Mesodermal cell (in vitro differentiated cells): ENCODE data around the gene DEK.

Source experiments
- H3K27ac ChIP-seq: 2 replicates; pipeline ENCODE4 v1.7.0; 2013; ENCODE audit warnings: mild to moderate bottlenecking, low read depth, low read length, moderate library complexity; ENCODE audit not compliant: severe bottlenecking
- H3K36me3 ChIP-seq: 2 replicates; pipeline ENCODE4 v1.7.1; 2013; ENCODE audit warnings: mild to moderate bottlenecking, low read length, moderate library complexity; ENCODE audit not compliant: control insufficient read depth, insufficient read depth
- H3K4me1 ChIP-seq: one replicate; pipeline ENCODE4 v1.7.1; 2013; ENCODE audit warnings: mild to moderate bottlenecking, low read length; ENCODE audit not compliant: insufficient read depth, control insufficient read depth, poor library complexity, severe bottlenecking
- H3K4me3 ChIP-seq: 2 replicates; pipeline ENCODE4 v1.7.0; 2013; ENCODE audit warnings: low read length, control low read depth, mild to moderate bottlenecking; ENCODE audit not compliant: insufficient read depth, poor library complexity, severe bottlenecking; ENCODE audit errors: extremely low read depth
- H3K9me3 ChIP-seq: 2 replicates; pipeline ENCODE4 v1.7.1; 2013; ENCODE audit warnings: mild to moderate bottlenecking, low read length, moderate library complexity; ENCODE audit not compliant: control insufficient read depth
- WGBS, 2 experiments: methylation state at CpG; one replicate each; pipeline ENCODE4 v1.1.5; 2013; ENCODE audit warnings: missing lambda C conversion rate in 2 of 2; ENCODE audit not compliant: insufficient coverage in 2 of 2; 5-methylcytosine and 5-hydroxymethylcytosine counted together

DEK gene

DNA sequence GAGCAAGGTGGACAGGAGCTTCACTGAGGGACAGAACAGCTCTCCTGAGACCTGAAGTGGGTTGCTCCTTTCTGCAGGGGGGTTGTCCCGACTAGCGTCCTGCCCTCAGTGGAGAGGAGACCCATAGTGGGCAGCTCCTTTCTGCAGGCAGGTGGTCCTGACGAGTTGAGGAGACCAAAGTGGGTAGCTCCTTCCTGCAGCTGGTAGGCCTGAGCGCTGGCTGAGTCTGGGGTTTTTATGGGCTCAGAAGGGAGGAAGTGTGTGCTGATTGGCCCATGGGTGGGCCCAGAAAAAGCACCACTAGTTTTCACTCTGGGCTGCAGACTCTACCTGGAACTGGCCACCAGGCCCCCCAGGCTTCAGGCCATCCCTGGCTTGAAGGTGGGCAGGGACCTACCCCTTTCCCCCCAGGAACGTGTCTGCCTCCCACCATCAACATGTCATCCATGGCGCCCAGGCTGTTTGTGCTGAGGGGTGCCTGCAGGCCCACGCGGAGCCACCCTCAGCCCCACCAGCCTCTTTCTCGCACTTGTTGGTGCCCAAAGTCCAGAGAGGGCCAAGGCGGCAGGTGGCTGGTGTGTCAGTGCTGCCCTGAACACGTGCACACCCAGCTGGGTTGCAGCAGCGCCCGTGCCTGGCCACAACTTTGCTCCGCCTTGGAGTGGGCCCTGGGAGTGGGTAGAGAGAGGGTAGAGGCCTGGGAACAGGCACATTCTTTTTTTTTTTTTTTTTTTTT is 1.6 kb upstream of the DEK start:
- H3K27ac ChIP-seq, result no peak overlapping the region
- peaks cover 11% of the 10 kb centered on the region for H3K9me3 ChIP-seq
- 96 to 97% methylated on average over 5 to 13 of the region's 14 CpGs for WGBS, 2 experiments
- peaks cover 19% of the 10 kb centered on the region for H3K36me3 ChIP-seq
- no peak overlapping the region for H3K4me3 ChIP-seq
- H3K4me1 ChIP-seq, result peaks cover 13% of the 10 kb centered on the region

GRCh38 chr6:18264923-18265377 is 620 bp upstream of the DEK start:
- H3K36me3 ChIP-seq, result peaks cover 27% of the 10 kb centered on the region
- peaks cover 20% of the 10 kb centered on the region for H3K4me1 ChIP-seq
- H3K9me3 ChIP-seq, result peaks cover 11% of the 10 kb centered on the region
- 3 to 12% methylated on average over 6 to 9 of the region's 11 CpGs for WGBS, 2 experiments
- peak overlapping the region; percentile 95 for H3K4me3 ChIP-seq
- peak overlapping the region; percentile 77 for H3K27ac ChIP-seq

- Histone ChIP-seq H3K4me3 (peak overlapping the region; percentile 95), H3K27ac (peak overlapping the region; percentile 95), H3K9me3 (peaks cover 11% of the 10 kb centered on the region), H3K36me3 (peaks cover 36% of the 10 kb centered on the region), H3K4me1 (peaks cover 20% of the 10 kb centered on the region)
- WGBS, 2 experiments, result 0 to 1% methylated on average over 27 to 37 of the region's 50 CpGs
Observed at GRCh38 chr6:18263418-18264218, 712 bp downstream of the DEK start.

DNA sequence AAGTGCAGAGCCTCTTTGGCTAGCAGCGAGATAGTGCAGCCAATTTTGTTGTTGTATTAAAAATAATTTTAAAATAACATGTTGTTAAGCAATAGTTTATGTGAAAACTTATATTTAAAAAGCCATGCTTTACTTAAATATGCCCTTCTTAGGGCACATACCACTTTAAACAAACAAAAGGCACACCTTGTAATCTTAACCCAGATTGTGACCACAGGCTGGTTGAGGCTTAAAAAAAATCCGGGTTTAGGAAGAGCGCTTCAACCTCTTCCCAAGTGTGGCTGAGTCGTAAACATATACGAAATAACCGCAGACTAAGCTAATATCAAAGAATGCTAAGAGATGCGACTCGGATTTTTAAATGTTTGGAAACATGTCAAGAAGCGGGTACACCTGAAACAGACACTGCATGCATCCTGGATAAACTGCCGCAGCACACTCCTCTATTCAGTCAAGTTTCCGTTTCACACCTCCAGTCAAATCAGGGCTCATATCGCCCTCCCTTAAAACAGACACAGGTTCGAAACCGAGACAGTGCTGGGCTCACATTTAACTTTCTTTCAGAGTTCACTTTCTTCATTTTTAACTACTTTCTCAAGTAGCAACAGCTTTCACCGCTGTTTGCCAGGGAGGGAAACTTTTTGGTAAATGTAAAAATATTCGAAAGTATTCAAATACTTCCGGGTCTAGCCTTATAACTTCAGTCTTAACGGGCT is 1.5 kb downstream of the DEK start:
- Histone ChIP-seq H3K4me1 (peaks cover 20% of the 10 kb centered on the region), H3K4me3 (peak overlapping the region; percentile 95), H3K27ac (peak overlapping the region; percentile 10), H3K9me3 (peaks cover 11% of the 10 kb centered on the region), H3K36me3 (peaks cover 36% of the 10 kb centered on the region)
- WGBS, 2 experiments, result 3 to 5% methylated on average over 11 to 13 of the region's 18 CpGs

DNA sequence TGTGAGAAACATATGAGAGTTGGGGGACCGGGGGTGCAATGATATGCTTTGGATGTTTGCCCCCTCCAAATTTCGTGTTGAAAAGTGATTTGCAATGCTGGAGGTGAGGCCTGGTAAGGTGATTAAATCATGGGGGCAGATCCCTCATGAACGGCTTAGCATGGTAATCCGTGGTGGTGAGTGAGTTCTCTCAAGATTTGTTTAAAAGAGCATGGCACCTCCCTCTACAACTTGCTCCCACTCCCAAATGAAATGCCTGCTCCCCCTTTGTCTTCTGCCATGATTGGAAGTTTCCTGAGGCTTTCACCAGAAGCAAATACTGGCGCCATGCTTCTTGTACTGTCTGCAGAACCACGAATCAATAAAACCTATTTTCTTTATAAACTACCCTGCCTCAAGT is 2.5 kb downstream of the DEK start:
- Histone ChIP-seq H3K27ac (no peak overlapping the region), H3K4me1 (peaks cover 20% of the 10 kb centered on the region), H3K36me3 (peaks cover 46% of the 10 kb centered on the region), H3K4me3 (peak overlapping the region; percentile 95), H3K9me3 (peaks cover 11% of the 10 kb centered on the region)
- 54 to 64% methylated on average over 4 to 5 of the region's 6 CpGs for WGBS, 2 experiments

DNA sequence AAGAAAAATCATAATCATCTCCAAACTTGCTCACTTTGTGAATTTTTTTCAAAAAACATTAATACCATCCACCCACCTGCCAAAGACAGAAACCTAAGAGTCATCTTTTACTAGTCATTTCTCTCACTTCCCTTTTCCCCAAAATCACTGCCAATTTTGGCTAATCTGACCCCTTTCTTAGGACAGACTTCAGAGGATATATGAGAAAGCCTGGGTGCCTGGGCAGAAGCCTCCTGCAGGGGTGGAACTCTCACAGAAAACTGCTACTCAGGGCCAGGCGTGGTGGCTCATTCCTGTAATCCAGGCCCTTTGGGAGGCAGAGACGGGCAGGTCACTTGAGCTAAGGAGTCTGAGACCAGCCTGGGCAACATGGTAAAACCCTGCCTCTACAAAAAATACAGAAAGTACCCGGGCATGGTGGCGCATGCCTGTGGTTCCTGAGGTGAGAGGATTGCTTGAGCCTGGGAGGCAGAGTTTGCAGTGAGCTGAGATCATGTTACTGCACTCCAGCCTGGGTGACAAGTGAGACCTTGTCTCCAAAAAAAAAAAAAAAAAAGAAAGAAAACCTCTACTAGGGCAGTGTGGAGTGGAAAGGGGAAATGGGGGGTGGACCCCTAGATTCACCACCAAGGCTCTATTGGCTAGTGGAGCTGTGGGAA is 3.8 kb downstream of the DEK start:
- Histone ChIP-seq H3K4me1 (peaks cover 20% of the 10 kb centered on the region), H3K9me3 (peaks cover 5% of the 10 kb centered on the region), H3K4me3 (no peak overlapping the region), H3K36me3 (peaks cover 59% of the 10 kb centered on the region), H3K27ac (no peak overlapping the region)
- 78 to 81% methylated on average over 2 to 4 of the region's 4 CpGs for WGBS, 2 experiments

GRCh38 chr6:18259675-18260447 is 4.5 kb downstream of the DEK start:
- WGBS, 2 experiments, result 100% methylated on average over 2 of the region's 4 CpGs
- H3K36me3 ChIP-seq, result peaks cover 66% of the 10 kb centered on the region
- H3K4me1 ChIP-seq, result peaks cover 20% of the 10 kb centered on the region
- no peak overlapping the region for H3K27ac ChIP-seq
- no peak overlapping the region for H3K4me3 ChIP-seq
- no peaks in the 10 kb centered on the region for H3K9me3 ChIP-seq

DNA sequence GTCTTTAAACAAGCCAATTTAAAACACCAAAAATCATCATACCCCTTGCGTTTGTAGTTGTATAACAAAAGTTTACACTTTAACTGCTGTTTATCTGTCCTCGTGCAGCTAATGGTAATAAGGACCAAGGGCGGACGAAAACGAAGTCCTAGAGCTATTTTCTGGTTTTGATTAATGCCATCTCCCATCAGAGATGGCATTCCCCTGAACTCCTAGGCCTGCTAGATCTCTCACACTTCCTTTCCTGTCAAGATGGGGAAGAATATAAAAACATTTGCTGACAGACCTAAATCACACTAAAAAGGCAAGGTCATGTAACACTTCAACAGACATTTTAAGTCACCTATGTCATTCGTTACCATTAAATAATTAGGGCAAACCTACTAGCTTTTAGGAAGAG is 9.5 kb downstream of the DEK start:
- no peak overlapping the region for H3K4me3 ChIP-seq
- WGBS, 2 experiments, result 94 to 100% methylated on average over 1 to 6 of the region's 6 CpGs
- H3K4me1 ChIP-seq, result no peaks in the 10 kb centered on the region
- H3K36me3 ChIP-seq, result peaks cover 76% of the 10 kb centered on the region
- no peaks in the 10 kb centered on the region for H3K9me3 ChIP-seq
- no peak overlapping the region for H3K27ac ChIP-seq

DNA sequence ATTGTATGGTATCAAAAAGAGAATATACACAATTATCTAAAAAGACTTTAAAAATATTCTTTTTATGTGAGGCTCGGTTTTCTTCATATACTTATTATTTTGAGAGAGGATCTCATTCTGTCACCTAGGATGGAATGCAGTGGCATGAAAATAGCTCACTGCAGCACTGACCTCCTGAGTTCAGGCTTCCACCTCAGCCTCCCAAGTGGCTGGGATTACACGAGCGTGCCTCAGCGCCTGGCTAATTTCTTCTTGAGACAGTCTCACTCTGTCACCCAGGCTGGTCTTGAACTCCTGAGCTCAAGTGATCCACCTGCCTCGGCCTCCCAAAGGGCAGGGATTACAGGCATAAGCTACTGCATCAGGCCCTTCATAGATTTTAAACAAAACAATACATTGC is 10.7 kb downstream of the DEK start:
- no peak overlapping the region for H3K4me3 ChIP-seq
- peaks cover 80% of the 10 kb centered on the region for H3K36me3 ChIP-seq
- no peaks in the 10 kb centered on the region for H3K9me3 ChIP-seq
- H3K4me1 ChIP-seq, result no peaks in the 10 kb centered on the region
- H3K27ac ChIP-seq, result no peak overlapping the region
- 78 to 87% methylated on average over 3 to 4 of the region's 5 CpGs for WGBS, 2 experiments

DNA sequence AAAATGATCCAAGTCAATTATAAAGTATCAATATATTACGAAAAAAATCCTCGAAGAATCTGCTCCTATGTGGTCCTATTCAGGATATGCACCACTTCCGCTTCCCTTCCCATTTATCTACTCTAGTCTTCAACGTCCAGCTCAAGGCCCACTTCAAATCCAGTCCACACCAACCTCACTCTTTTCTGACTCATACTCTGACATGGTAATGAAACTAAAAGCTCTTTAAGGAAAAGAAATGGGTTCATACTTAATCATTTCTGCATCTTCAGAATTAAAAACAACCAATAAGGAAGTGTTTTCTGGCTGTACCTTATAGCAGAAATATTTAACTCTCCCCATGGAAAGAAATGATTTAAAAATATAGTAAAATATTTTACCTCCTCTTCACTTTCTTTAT is 15.1 kb downstream of the DEK start:
- H3K4me1 ChIP-seq, result no peaks in the 10 kb centered on the region
- H3K36me3 ChIP-seq, result peaks cover 83% of the 10 kb centered on the region
- 94 to 97% methylated on average over 3 to 4 of the region's 4 CpGs for WGBS, 2 experiments
- no peaks in the 10 kb centered on the region for H3K9me3 ChIP-seq
- H3K4me3 ChIP-seq, result no peak overlapping the region
- no peak overlapping the region for H3K27ac ChIP-seq
